ENCODE measurements around the gene SALL1. TPM values are rescaled to one million over a fixed set of nuclear protein-coding genes. Genes with fewer than 3 reads are reported as not detected.
A peak's percentile ranks its signal among the peaks of the same experiment; 100 is the strongest.

Gene SALL1
- polyA plus RNA-seq, 1 of the 3 experiments (the other 2 are of a cell fraction): 0.02 TPM

- 13% methylated on average over 19 of the region's 20 CpGs for WGBS (ENCODE audit: low lambda C conversion rate)
- no peak overlapping the region for H2AFZ ChIP-seq (ENCODE audit: low read depth)
- H3K27ac ChIP-seq (ENCODE audit: low read depth in 2 of 2, low read length in 1 of 2): no peak overlapping the region
- no peaks in the 10 kb centered on the region for H3K9me2 ChIP-seq
- no peaks in the 10 kb centered on the region for H4K20me1 ChIP-seq (ENCODE audit: insufficient read depth)
- no peak overlapping the region for H3K4me3 ChIP-seq (ENCODE audit: low read depth in 2 of 2, low read length in 1 of 2)
- no peaks in the 10 kb centered on the region for H3K79me2 ChIP-seq (ENCODE audit: insufficient read depth)
- H3F3A ChIP-seq (replicated peaks; ENCODE audit: insufficient read depth): no peaks in the 10 kb centered on the region
- H3K9ac ChIP-seq: no peak overlapping the region
- no peaks in the 10 kb centered on the region for H3K9me3 ChIP-seq
- no peaks in the 10 kb centered on the region; a peak in 1 of 4 replicates for H3K4me1 ChIP-seq (ENCODE audit: control insufficient read depth in 1 of 2, insufficient read depth in 2 of 2, low read depth in 1 of 2, low read length in 1 of 2)
- TF ChIP-seq RAD21 (IDR thresholded peaks at IDR 0.05; ENCODE audit: low read length) (no peak), FOXM1 (IDR thresholded peaks at IDR 0.05; ENCODE audit: low read depth) (no peak), GABPA (IDR thresholded peaks at IDR 0.05; ENCODE audit: low read depth) (no peak), TCF12 (IDR thresholded peaks at IDR 0.05) (no peak), TEAD4 (IDR thresholded peaks at IDR 0.05; ENCODE audit: borderline replicate concordance, insufficient read depth) (no peak), FOSL2 (IDR thresholded peaks at IDR 0.05; ENCODE audit: borderline replicate concordance, low read depth) (no peak), NFIC (IDR thresholded peaks at IDR 0.05; ENCODE audit: borderline replicate concordance) (no peak), RFX5 (IDR thresholded peaks at IDR 0.05; ENCODE audit: low read length) (no peak), CTCF (IDR thresholded peaks at IDR 0.05) (no peak), EZH2phosphoT487 (IDR thresholded peaks at IDR 0.05; ENCODE audit: borderline replicate concordance, low read depth) (no peak), CHD2 (IDR thresholded peaks at IDR 0.05; ENCODE audit: low read length, partially characterized antibody) (no peak), RXRA (IDR thresholded peaks at IDR 0.05; ENCODE audit: borderline replicate concordance, low read depth) (no peak), RCOR1 (IDR thresholded peaks at IDR 0.05; ENCODE audit: low read length) (no peak), SIN3A (IDR thresholded peaks at IDR 0.05; ENCODE audit: borderline replicate concordance, low read depth, low read length) (no peak), MEF2A (IDR thresholded peaks at IDR 0.05; ENCODE audit: borderline replicate concordance, low read depth) (no peak)
- TF ChIP-seq, protein P1, sequence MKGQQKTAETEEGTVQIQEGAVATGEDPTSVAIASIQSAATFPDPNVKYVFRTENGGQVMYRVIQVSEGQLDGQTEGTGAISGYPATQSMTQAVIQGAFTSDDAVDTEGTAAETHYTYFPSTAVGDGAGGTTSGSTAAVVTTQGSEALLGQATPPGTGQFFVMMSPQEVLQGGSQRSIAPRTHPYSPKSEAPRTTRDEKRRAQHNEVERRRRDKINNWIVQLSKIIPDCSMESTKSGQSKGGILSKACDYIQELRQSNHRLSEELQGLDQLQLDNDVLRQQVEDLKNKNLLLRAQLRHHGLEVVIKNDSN (IDR thresholded peaks at IDR 0.05; ENCODE audit: borderline replicate concordance, low read depth): no peak
- TF ChIP-seq, protein P2, sequence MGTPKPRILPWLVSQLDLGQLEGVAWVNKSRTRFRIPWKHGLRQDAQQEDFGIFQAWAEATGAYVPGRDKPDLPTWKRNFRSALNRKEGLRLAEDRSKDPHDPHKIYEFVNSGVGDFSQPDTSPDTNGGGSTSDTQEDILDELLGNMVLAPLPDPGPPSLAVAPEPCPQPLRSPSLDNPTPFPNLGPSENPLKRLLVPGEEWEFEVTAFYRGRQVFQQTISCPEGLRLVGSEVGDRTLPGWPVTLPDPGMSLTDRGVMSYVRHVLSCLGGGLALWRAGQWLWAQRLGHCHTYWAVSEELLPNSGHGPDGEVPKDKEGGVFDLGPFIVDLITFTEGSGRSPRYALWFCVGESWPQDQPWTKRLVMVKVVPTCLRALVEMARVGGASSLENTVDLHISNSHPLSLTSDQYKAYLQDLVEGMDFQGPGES (IDR thresholded peaks at IDR 0.05; ENCODE audit: low read depth, low read length): no peak
- TF ChIP-seq, protein P3, sequence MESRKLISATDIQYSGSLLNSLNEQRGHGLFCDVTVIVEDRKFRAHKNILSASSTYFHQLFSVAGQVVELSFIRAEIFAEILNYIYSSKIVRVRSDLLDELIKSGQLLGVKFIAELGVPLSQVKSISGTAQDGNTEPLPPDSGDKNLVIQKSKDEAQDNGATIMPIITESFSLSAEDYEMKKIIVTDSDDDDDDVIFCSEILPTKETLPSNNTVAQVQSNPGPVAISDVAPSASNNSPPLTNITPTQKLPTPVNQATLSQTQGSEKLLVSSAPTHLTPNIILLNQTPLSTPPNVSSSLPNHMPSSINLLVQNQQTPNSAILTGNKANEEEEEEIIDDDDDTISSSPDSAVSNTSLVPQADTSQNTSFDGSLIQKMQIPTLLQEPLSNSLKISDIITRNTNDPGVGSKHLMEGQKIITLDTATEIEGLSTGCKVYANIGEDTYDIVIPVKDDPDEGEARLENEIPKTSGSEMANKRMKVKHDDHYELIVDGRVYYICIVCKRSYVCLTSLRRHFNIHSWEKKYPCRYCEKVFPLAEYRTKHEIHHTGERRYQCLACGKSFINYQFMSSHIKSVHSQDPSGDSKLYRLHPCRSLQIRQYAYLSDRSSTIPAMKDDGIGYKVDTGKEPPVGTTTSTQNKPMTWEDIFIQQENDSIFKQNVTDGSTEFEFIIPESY (IDR thresholded peaks at IDR 0.05; ENCODE audit: borderline replicate concordance, low read depth): no peak
- TF ChIP-seq, protein P4, sequence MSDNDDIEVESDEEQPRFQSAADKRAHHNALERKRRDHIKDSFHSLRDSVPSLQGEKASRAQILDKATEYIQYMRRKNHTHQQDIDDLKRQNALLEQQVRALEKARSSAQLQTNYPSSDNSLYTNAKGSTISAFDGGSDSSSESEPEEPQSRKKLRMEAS (IDR thresholded peaks at IDR 0.05; ENCODE audit: low read depth): no peak
- CTCF ChIA-PET: no interaction called here
- H3K4me2 ChIP-seq: peak overlapping the region; percentile 33; the same call in 1 of the 2 replicates
- POLR2A ChIA-PET: no interaction called here
- peaks cover 67% of the 10 kb centered on the region for H3K27me3 ChIP-seq (ENCODE audit: insufficient read depth)
- DNase-seq: peak; percentile 24
- H3K36me3 ChIP-seq (replicated peaks in 1 of 2; ENCODE audit: control insufficient read depth in 1 of 2, insufficient read depth in 2 of 2, low read length in 1 of 2): no peaks in the 10 kb centered on the region
Observed at GRCh38 chr16:51155199-51155607, 4.1 kb upstream of the SALL1 start.
